GM19452 (cell line): Measurements from ENCODE around the gene FXYD5.
"Not testable (repeated sequence)": the region's sequence is repeated elsewhere in the genome, so short reads cannot be mapped to it uniquely, and the experiment has no call there.

ENCODE experiments used
- ATAC-seq: cut with Tn5 transposase; IDR thresholded peaks from one replicate; pipeline ENCODE4 v1.9.1; 2021; ENCODE audit not compliant: unreplicated experiment

Gene FXYD5

GRCh38 chr19:35136977-35137702 is 17.4 kb upstream of the FXYD5 start:
- no peak for ATAC-seq

GRCh38 chr19:35138305-35138892 is 16.1 kb upstream of the FXYD5 start, which contains the start of gene FXYD1:
FXYD1 (plus strand) TSS chr19:35138824; CDS start chr19:35140080, 1,256 bp downstream.
- no peak for ATAC-seq

GRCh38 chr19:35140207-35140961 is 14.2 kb upstream of the FXYD5 start:
- ATAC-seq = no peak

- ATAC-seq = peak; percentile 74
Observed at GRCh38 chr19:35140962-35141836, 13.3 kb upstream of the FXYD5 start.

GRCh38 chr19:35141837-35142605 is 12.5 kb upstream of the FXYD5 start:
- ATAC-seq = no peak

- ATAC-seq = no peak
Observed at GRCh38 chr19:35142606-35143230, 11.8 kb upstream of the FXYD5 start.

- ATAC-seq = no peak
Observed at GRCh38 chr19:35143231-35143715, 11.3 kb upstream of the FXYD5 start, which contains the start of gene FXYD7. FXYD7 (plus strand) TSS chr19:35143255; CDS start chr19:35143334, 79 bp downstream.

- ATAC-seq = no peak
Observed at GRCh38 chr19:35143818-35144217, 10.7 kb upstream of the FXYD5 start.

- ATAC-seq = no peak
Observed at GRCh38 chr19:35144259-35144599, 10.3 kb upstream of the FXYD5 start.

- no peak for ATAC-seq
Observed at GRCh38 chr19:35144600-35145436, 9.7 kb upstream of the FXYD5 start.

GRCh38 chr19:35146746-35147459 is 7.6 kb upstream of the FXYD5 start:
- ATAC-seq = no peak

GRCh38 chr19:35149463-35149862 is 5.1 kb upstream of the FXYD5 start:
- no peak for ATAC-seq

- ATAC-seq = no peak
Observed at GRCh38 chr19:35150445-35150844, 4.1 kb upstream of the FXYD5 start.

- no peak for ATAC-seq
Observed at GRCh38 chr19:35151273-35152065, 3.1 kb upstream of the FXYD5 start.

- not testable (repeated sequence) for ATAC-seq
Observed at GRCh38 chr19:35153129-35153522, 1.4 kb upstream of the FXYD5 start.

GRCh38 chr19:35153701-35154524 is 622 bp upstream of the FXYD5 start:
- no peak for ATAC-seq
